Fibroblast of skin of left quadriceps (primary cell): ENCODE results near the gene NELL1.
"Not testable (repeated sequence)": the region's sequence is repeated elsewhere in the genome, so short reads cannot be mapped to it uniquely, and the experiment has no call there.

ENCODE experiments used
- DNase-seq, 2 experiments: peaks; one replicate each; pipeline ENCODE4 v3.0.0-alpha.2; 2013; ENCODE audit warnings: low read depth in 2 of 2

Gene NELL1

DNA sequence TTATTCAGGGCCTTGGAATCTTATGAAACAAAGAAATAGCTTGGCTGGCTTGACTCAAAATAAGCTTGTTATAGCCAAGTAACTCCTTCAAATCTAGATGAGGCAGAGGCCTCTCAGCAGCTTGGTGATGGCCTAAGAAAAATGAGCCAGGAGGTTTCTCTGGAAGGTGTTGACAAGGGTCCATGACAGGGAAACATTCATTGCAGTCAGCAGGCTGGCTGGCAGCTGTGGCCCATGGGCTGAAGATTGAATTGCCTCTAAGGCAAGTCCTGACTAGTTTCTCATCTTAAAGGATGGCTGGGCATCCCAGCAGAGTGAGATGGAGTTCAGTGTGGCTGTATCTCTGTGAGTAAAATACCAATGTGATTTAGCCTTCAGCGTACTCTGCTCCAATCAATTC is 441.0 kb downstream of the NELL1 start:
- DNase-seq = no peak

DNA sequence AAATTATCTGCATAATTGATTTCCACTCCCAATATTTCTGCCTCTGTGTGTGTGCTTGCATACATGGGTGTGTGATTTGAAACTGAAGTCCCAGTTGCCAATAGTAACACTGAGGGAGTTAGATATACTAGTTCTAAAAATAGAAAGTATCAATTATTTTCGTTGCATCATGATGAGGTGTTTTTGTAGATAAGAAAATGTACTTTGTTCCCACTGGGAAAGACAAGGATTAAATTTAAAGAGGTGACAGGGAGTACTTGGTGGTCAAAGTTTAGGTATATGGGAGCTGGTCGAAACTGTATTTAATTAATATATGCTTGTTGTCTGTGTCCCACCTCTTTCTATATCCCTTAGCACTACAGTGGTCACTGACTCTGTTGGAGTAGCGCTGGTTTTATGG is 444.5 kb downstream of the NELL1 start:
- no peak for DNase-seq

DNA sequence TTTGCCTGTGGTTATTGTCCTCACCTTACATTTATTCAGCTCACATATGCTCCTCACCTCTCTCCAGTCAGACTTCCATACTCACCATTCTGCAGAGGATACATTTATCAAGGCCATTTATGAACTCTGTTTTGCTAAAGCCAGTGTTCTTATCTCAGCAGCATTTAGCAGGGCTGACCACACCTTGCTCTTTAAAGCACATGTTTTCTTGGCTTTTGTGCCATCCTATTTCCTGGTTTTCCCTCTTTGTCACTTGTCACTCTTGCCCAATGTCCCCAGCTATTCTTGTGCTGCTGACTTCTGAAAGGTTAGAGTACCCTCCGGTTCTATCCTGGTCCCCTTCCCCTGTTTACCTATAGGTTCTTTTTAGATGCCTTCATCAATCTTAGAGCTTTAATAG is 446.6 kb downstream of the NELL1 start:
- no peak for DNase-seq

DNA sequence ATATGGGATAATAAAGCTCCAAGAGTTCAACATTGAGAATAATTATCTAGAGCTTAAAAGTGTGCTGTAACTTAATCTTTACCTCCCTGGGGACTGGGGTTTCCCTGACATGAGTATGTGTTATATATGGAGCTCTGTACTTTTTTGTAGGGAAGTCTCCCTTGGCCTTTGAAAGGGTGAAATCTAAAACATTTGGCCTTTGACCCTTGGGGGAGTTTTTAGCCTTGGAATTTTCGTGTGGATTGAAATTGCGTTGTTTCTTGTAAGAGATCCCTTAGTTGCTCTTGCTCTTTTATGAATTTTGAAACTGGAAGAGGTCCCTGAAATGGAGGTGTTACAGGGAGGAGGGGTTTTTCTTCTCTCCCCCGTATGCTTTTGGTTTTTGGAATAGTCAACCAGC is 450.0 kb downstream of the NELL1 start:
- DNase-seq = no peak

DNA sequence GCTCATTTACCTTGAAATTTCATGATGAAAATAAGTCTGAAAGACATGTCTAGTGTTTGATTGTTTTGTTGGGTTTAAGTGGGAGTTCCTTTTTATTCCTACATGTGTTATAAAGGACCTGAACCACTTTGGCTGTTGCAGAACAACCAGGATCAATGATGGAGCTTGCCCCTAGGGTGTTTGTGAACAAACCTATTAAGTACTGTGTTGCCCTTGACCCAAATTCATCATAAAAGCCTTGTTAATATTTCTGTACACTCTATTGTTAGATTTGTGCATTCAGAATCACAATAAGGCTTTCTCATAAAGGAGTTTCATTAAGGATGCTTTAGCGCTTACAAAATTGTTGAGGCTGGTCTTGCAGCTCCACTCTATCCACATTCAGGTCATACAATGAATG is 452.6 kb downstream of the NELL1 start:
- DNase-seq = no peak

DNA sequence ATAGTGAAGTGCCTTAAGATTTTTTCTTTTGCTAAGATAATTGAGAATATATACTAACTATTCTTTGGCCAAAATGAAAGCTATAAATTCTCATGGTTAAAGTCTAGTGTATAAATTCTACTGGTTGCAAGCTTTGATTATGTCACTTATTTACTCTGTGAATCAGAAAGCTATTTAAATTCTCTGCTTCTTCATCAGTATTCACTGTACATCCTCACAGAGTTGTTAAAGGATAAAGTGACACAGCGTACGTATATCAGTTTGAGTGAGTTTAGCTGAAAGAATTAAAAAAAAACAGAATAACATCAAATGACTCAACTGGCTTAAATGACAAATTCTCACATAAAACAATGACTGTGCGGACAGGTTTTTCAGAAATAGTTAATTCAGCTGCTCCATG is 453.1 kb downstream of the NELL1 start:
- no peak for DNase-seq

DNA sequence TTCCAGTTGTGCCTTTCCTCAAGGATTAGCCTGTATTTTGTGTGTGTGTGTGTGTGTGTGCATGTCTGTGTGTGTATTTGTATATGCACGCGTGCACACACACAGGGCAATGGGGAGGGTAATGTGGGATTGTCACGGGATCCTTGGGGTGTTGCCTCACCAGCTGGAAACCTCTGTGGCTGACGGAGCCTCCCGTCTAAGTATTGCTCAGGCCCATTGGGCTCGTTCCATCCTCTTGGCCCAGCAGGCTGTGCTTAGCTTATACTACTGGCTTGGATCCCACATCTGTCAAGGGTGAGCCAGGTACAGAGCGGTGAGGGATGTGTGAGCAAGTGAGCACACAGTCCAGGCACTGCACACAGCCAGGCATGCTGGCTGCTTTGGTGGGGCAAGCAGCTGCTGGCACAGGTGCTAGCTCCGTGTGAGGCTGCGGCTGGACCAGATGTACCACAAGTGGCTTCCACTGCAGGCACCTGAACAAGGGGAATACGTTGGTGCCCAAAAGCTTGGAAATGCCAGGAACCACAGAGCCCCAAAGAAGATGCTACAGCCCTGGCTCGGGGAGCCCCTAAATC is 462.8 kb downstream of the NELL1 start:
- no peak for DNase-seq

DNA sequence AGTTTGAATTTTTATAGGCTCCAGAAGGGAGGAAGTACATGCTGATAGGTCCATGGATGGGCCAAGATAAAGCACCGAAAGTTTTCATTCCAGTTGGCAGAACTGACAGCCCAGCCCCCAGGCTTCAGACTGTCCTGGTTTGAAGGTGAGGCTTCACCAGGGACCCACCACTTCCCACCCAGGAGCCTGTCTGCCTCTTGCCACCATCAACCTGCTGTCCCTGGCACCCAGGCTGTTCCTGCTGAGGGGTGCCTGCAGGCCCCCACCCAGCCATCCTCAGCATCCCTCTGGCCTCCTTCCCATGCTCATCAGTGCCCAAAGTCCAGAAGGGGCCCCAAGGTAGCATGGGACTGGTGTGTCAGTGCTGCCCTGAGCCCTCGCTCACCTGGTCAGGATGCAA is 463.9 kb downstream of the NELL1 start:
- no peak for DNase-seq

DNA sequence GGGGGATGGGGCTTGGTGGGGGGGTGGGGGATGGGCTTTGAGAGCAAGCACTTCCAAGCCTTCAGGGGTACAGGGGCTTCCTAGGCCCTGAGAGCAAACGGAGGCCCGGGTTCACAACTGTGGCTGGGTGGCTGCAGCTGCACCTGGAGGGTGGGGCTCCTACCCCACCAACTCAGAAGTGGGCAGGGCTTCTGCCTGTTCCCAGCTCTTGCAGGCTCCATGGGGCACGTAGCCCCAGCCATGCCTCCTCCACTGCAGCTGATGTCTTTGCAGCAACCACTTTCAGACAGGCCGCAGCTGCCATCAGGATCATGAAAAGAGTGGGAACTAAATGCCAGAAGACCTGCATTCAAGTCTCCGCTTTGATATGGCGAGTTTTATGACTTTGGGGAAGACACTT is 464.3 kb downstream of the NELL1 start:
- no peak for DNase-seq

DNA sequence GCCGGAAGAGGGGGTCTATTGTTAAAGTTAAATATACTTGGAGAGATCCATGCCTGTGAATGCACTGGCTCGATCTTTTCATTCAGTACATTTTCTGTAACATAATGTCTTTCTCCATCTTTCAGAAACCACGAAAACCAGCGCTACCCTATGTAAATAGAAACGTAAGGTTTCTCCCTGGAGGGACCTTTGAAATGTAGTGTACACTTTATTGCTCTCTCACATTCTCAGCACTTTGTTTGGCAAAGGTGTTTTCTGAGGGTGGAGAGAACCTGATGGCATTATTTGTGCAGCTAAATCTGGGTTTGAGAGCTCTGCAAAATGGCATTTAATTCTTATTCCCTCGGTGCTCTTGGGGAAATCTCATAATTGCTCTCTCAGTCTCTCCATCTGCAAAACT is 468.4 kb downstream of the NELL1 start:
- DNase-seq = no peak

DNA sequence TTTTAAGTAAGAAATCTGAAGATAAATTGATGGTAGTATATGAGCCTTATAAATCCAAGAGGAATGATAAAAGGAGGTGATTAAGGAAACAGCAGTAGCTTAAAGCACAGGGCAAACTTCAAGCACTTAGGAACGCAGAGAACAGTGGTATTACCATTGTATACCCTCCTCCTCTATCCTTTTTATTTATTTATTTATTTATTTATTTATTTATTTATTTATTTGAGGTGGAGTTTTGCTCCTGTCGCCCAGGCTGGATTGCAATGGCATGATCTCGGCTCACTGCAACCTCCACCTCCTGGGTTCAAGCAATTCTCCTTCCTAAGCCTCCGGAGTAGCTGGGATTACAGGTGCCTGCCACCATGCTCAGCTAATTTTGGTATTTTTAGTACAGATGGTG is 472.2 kb downstream of the NELL1 start:
- DNase-seq = not testable (repeated sequence)

DNA sequence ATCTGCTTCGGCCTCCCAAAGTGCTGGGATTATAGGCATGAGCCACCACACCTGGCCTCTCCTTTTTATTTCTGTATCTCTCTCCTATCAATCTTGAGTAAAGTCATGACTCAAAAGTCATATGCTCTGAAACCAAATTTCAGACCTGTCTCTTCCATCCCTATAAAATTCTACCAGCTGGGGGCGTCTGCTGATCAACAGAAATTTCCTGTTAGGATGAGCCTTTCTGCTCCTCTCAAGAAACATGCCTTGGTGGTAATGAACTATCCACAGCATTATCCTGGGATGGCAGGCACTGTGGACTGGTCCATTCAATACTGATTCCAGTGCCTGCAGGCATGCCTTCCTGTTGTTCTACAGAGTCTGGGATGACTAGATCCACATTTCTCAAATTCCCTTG is 472.6 kb downstream of the NELL1 start:
- DNase-seq = no peak

DNA sequence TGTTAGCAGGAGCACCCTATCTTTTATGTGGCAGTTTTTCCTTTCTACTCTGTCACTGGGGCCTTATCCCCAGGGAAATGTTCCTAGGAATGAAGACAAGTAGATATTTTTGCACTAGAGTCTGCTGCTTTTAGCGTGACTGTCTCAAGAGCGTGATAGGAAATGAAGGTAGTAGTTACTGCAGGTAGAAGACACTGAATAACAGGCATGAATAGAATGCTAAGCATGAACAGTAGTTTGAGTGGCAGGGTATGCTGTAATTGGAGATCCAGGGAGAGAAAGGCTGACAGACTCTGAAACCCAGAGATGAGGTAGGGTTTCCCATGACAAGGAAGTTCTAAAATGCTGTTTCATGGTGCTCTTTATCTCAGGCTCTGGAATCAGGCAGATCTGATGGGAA is 475.1 kb downstream of the NELL1 start:
- DNase-seq = no peak

DNA sequence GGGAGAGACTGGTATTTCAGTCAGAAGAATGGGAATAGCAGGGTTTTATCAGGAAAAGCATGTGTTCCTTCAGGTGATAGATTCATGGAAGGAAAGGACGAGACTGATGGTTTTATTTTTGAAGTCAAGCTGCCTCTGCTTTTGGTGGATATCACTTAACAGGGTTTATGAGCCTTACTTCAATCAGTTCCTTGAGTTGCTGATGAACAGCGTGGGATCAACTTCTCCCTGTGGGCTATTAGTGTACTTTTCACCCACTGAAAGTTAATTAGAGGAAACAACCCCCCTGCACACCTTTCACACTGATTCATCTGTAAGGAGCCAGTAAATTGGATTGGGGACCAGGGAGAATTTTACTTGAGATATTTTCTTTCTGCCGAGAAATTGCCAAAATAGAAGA is 479.0 kb downstream of the NELL1 start:
- DNase-seq = no peak

DNA sequence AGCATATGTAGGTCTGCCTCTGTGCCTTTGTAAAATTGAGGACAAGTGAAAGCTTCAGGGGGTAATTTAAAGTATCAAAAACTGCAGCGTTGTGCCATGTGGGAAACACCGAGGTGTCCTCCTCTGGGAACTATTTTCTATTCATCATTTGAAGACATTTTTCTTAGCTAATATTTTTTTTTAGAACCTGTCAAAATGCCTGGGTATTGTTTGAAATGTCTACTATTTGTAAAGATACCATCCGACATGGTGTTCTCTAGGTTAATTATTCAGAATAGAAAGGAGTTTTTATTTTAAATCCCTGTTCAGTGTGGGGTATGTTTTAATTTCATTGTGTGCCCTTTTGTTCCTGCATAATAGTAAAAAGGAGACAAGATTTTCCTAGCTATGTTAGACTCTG is 490.8 kb downstream of the NELL1 start:
- no peak for DNase-seq

DNA sequence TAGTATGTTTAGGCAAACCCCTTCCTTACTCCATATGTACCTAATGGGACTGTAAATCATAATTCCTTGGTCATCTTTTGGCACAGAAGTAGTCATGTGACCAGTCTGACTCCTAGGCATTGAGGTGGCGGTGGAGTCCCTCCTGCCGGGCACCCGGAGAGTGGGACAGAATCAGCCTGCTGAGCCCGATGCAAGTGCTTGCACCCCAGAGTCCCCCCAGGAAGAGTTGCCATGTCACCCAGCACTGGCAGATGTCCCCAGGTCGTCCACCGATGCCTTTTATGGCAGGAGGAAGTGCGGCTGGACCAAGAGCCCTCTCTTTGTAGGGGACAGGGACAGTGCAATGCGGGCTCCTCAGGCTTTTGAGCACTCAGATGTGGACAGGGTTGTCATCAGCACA is 500.3 kb downstream of the NELL1 start:
- no peak for DNase-seq

DNA sequence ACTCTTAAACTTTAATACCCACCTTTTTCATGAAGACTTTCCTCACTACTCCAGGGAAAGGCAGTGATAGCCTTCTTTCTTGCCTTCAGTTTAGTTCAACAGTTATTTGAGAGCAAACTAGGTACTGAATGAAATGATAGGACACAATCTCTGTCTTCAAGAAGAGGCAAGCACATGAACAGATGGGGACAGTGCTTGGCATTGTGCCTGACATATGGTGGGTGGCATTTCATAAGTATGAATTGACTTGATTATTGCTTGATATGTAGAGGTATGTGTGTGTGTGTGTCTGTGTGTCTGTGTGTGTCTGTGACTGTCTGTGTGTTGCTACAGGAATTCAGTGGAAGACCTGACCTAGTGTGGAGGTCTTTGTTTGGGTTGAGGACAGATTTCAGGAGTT is 504.1 kb downstream of the NELL1 start:
- no peak for DNase-seq

DNA sequence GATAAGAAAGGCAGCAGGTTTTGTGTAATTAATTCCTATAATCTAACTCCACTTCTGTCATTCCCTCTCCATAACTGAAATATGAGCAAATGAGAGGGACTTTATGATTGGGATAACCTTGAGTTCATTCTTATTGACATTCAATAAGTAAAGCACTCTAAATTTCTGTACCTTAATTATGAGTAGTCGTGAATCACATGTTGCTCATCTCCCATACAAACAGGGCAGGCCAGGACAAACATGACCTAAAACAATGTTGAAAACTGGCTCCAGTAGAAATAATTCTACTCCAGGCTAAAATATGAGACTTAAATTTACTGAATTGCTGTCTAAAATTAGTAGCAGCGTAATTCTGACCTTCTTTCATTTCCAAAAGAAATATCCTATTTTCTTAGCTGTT is 505.4 kb downstream of the NELL1 start:
- DNase-seq = no peak

DNA sequence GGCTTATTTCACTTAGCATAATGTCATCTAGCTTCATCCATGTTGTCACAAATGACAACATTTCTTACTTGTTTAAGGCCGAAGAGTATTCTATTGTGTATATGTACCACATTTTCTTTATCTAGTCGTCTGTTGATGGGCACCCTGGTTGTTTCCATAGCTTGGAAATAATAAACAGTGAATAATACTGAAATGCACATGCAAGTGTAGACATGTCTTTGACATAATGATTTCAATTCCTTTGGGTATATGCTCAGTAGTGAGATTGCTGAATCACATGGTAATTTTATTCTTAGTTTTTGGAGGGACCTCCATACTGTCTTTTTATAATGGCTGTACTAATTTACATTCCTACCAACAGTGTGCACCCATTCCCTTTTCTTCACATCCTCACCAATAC is 508.0 kb downstream of the NELL1 start:
- DNase-seq = no peak

DNA sequence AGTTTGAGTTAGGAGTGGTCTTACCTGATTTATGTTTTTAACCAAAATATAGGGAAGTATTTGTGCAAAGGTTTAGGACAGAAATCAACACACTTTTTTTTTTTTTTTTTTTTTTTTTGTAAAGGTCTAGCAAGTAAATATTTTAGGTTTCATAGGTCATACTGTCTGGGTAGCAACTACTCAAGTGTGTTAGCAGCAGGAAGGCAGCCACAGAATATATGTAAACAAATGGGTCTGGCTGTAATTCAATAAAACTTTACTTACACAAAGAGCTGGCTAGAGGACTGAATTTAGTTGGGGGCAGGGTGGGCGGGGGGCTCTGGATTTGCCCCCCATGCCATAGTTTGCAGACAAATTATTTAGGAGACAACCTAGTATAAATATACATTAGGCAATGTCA is 510.4 kb downstream of the NELL1 start:
- DNase-seq = no peak

DNA sequence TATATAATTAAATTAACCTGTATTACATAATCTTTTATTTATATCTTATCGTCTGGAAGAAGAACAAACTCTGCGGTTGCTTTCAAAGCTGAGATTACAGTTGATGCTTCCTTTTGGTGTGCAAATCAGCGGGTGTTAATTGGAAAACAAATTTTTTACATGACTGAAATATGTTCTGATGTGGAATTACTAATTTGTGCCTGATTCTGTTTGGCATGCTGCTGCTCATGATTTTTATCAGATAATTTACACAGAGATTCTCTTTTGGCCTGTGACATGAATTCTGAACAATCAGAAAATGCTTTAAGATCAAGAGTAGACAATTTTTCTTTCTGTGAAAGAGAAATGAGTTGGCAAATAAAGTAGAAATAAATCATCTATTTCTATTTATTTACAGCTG is 510.8 kb downstream of the NELL1 start:
- DNase-seq = no peak

DNA sequence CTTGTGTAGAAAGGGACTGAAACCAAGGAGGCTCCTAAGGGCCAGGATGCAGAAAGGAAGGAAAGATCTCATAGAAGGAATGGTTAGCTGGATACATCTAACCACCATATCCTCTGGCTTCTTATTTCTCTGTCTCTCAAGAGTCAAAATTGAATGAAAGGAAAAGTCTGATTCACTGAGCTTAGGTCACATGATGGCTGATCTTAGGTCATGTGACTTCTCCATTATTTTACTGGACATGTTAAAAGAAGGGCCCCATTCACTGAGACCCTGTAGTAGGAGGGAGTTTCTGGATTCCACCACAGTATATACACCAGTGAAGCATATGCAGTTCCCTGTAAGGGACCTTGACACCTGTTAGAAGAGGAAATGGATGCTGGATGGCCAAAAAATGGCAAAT is 516.6 kb downstream of the NELL1 start:
- DNase-seq = no peak

DNA sequence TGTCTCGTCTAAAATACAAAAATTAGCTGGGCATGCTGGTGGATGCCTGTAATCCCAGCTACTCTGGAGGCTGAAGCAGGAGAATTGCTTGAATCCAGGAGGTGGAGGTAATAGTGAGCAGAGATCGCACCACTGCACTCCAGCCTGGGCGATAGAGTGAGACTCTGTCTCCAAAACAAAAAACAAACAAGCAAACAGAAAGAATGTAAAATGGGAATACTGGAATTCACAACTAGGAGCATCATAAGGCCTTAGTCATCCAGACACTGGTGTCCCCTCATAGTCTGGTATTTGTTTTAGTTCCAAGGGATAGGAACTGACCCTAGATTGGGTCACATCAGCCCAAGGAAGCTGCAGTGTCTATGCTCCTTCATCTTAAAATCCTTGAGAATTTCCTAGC is 520.8 kb downstream of the NELL1 start:
- no peak for DNase-seq

DNA sequence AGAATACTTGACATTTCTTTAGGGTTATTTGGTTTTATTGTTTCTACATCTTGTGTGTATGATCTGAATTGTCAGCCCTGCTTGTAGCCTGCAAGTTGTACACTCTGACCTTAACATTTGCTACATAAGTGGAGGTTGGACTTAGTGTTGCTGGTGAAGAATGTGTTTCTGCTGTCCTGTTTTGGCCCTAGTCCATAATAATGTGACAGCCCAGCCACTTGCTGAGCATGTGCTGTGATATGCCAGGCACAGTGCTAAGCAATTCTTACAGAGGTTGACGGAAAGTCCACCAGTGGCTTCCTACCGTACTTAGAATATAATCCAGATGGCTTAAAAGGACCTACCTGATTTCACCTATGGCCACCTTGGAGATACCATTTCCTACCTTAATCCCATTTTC is 526.6 kb downstream of the NELL1 start:
- no peak for DNase-seq

DNA sequence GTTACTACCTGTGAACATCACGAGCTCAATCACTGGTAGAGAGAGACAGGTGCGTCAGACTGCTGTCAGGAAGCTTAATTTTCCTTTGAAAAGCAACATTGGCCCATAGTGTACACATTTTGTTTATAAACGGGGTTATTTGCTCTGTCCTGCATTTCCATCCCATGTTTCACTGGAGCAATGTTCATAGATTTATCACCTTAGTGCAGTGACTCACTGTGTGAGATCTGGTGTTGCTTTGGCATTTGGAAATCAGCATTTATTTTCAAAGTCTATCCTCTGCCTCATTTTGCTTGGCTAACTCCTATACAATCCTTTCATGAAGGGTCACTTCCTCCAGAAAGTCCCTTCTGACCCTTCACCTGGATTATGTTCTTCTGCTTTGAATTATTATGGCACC is 529.1 kb downstream of the NELL1 start:
- no peak for DNase-seq
